HG02840 (cell line): ENCODE measurements around the gene ENG.
"Not testable (repeated sequence)": the region's sequence is repeated elsewhere in the genome, so short reads cannot be mapped to it uniquely, and the experiment has no call there.

Source experiments
- ATAC-seq: cut with Tn5 transposase; IDR thresholded peaks from one replicate; pipeline ENCODE4 v1.9.1; 2021; ENCODE audit warnings: mild to moderate bottlenecking, moderate library complexity, moderate number of reproducible peaks; ENCODE audit not compliant: unreplicated experiment, low FRiP score

ENG gene

DNA sequence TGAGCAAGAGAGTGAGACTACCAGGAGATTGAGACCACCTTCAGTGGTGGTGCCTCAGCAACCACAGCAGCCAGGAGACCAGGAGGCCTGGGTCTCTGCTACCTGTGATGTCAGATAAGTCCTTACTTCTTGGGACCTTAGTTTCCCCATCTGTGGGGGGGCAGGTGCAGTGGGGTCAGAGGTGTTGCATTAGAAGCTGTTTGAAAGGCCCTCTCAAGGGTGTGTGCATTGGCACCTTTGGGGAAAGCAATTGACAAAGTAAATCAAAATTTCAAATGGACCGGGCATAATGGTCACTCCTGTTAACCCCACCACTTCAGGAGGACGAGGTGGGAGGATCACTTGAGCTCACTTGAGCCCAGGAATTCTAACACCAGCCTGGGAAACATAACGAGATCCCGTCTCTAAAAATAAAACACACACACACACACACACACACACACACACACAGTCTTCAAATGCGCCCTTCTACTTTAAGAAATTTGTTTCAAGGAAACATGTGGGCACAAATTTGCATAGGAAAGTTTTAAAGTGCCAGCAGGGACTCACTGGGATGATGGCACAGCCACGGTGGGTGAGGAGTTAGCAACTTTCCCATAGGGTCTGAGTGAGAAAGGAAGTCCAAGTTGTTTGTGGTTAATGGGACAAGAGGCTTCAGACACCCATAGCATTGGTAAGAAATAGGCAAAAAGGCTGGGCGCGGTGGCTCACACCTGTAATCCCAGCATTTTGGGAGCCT is 24.4 kb upstream of the ENG start:
- no peak for ATAC-seq

DNA sequence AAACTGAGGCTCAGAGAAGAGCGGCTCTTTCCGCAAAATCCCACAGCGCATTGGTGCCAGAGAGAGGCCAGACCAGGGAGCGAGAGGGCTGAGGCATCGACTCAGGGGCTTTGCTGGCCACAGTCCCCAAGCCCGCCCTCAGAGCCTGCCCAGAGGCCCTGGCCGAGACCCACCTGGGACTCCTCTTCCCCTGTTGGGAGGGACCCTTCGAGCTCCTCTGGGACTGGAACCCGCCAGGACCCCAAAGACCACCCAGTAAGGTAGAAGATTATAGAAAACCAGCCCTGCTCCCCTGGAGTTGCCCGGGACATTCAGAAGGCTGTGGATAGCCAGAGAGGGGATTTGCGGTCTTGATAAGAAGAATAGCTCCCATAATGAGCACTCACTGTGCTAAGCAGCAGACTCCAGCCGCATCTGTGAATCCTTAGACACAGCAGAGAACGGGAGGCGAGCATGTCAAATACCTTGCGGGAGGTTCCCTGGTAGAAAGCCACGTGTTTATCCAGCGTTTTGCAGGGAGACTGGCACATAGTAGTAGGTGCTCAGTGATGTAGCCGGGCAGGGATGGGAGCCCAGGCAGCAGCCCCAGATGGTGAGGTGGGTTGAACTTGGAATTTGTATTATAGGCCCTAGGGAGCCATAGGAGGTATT is 23.7 kb upstream of the ENG start:
- ATAC-seq: no peak

DNA sequence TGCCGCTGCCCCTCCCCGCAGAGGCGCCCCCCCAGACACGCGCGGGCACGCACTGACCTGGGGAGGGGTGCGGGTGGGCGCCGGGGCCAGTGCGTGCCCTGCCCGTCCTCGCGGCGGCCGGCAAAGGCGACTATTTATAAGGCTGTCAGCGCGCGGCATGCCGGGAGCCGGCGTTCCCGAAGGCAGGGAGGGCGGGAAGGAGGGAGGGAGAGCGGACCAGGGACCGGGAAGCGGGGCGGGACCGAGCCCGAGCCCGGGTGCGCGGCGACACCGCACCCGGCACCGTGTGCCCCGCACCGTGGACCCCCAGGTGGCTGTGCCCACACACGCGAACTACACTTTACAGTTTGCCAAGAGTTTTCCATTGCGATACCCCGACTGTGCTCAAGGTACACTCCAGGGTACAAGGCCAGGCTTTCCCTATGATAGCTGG is 23.1 kb upstream of the ENG start, which contains the start of gene AK1:
Gene AK1 (minus strand): TSS at position 110 of the 433 bp plus-strand sequence. CDS start 3,058 bp downstream, outside the sequence.
- no peak for ATAC-seq

DNA sequence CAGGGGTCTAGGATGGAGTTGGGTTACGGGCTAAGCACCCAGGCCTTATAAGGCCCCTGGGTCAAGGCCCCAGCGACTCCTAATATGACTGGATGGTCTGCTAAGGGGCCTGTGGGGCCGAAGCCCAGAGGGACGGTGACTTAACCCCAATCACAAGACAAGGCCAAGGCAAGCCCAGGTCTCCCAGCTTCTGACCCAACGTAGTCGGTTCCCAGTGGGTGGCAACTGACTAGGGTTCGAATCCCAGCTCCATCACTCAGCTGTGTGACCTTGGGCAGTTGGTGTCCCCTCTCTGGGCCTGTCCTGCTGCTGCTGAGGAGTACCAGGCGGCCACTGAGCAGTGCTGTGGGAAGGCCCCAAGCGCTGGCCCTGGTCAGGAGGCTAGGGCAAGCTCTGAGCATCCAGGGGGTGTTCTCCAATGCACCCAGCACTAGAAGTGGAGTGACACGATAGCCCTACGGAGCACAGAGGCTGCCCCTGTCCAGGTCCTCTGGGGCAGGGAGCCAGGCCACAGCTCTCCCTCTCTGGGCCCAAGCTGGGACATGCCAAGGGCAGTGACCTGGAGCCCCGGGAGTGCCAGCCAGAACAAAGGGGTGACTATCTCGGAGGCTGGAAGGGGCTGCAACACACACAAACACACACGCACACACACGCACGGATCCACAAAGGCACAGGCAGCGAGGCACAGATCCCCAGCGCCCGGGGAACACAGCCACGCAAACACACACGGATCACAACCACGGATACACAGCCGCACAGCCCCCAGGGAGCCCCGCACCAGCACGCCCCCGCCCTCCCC is 22.5 kb upstream of the ENG start:
- ATAC-seq: no peak

DNA sequence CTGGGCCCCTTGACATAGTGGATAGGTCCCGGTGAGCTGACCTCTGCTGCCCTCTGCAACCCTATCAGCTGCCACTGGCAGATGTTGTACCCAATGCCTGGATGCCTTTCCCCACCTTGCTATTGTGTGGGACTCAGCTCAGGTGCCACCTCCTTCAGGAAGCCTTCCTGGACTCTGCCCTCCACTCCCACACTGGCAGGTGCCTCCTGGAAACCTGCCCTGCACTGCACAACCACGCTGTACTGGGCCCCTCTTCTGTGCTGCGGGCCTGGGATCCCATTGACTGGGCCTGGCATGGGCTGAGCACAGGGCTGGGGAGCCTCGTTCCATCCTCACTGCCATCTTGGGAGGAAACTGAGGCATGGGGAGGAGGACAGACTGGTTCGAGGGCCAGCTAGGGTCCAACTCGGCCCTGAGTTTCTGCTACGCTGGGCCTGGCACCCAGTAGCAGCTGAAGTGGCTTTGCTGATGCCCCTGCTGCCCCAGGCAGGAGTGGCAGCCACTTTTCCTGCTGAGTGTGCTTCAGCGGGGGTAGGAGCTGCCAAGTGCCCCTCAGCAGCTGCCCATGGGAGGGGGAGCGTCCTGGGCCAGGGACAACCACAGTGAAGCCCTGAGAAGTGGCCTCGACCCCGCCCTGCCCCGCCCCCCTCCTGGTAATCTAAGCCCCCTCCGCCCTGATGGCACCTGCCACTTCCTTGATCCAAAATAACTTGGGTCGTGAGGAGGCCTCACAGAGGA is 21.7 kb upstream of the ENG start:
- no peak for ATAC-seq

- no peak for ATAC-seq
These were observed 21.0 kb upstream of the ENG start for GRCh38 chr9:127875306-127875966.

DNA sequence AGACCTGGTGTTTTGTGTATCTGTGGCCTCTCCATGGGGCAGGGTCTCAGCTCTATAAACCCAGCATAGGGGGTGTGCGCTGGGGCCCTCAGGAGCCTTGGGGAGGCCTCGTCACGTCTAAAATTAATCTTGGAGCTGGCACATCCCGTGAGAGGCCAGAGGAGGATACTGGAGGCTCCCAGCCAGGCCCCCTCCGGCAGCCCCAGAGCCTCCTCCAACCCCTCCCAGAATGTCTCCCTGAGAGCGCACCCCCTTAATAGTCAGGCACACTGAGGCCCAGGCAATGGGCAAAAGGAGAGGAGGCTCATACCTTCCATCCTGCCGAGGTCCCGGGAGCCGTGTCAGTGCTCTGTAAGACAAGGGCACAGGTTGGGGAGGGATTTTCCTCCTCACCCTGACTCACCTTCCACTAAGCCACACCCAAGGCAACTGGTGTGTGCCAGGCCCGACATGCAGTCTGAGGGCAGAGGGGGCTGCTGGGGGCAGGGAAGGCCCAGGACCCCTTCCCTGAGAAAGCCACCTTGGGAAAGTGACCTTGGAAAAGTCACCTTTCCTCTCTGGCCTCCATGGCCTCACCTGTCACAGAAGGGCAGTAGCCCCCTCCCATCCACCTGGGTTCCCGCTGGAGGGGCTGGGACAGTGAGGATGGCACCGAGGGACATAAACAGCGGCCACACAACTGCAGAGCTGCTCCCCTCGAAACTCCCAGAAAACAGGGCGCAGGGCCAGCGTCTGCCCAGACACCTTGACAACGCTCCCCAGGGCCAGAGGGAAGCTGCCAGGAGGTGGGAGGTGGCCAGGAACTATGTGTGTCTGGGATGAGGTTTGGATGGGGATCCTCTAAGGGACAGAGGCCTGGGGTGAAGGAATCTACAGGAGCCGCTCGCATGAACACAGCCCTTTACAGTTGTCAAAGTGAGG is 20.1 kb upstream of the ENG start:
- ATAC-seq: no peak

DNA sequence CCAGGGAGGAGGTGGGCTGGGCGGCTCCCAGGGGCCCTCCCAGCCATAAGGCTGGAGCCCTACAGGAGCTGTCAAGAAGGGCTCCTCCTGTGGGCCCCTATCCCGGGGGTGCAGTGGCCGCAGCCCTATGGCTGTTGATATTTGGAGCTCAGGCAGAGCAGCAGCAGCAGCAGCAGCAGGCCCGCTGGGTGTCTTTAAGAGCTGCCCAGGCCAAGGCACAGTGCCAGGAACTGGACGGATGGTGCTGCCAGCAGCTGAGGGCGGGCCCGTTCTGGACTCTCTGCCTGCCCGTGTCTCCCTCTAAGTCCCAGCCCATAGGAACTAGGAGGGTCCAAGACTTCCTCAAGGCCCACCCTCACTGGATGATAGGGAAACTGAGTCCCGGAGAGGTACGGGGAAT is 19.4 kb upstream of the ENG start:
- no peak for ATAC-seq

GRCh38 chr9:127873223-127873691 is 18.8 kb upstream of the ENG start:
- ATAC-seq: no peak

- no peak for ATAC-seq
These were observed 18.1 kb upstream of the ENG start for GRCh38 chr9:127872369-127873222.

DNA sequence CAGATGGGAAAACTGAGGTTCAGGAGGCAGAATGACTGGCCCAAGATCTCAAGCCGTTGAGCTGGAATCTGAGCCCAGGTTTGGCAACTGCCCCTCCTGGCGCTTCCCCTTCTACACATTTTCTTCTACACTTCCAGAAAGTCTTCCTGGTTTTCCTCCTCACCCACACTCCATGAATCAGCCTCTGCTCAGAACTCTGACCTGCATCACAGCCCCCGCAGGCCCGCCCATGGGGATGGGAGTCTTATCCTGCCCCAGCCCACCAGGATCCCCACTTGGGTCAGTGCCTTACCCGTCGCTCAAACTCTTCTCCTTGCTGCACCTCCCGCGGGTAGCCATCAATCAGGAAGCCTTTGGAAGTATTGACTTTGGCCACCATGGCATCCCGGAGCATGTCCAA is 17.1 kb upstream of the ENG start:
- ATAC-seq: no peak

DNA sequence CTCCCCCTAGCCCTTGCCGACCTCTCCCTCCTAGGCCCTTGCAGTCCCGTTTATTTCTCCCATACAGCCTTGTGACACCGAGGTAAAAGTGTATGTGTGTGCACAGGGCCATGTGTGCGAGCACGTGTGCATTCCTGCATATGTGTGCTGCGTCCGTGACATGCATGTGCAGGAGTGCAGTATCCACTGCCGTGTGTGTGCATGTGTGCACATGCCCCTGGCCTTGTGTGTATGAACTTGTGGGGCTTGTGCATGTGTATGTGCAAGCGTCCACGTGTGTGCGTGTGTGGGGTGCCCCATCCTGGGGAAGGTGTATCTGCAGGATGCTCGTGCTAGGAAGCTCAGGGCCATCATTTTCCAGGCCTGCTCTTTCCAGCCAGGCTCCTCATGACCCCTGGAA is 16.4 kb upstream of the ENG start:
- ATAC-seq: no peak

GRCh38 chr9:127870153-127870491 is 15.7 kb upstream of the ENG start:
- not testable (repeated sequence) for ATAC-seq

DNA sequence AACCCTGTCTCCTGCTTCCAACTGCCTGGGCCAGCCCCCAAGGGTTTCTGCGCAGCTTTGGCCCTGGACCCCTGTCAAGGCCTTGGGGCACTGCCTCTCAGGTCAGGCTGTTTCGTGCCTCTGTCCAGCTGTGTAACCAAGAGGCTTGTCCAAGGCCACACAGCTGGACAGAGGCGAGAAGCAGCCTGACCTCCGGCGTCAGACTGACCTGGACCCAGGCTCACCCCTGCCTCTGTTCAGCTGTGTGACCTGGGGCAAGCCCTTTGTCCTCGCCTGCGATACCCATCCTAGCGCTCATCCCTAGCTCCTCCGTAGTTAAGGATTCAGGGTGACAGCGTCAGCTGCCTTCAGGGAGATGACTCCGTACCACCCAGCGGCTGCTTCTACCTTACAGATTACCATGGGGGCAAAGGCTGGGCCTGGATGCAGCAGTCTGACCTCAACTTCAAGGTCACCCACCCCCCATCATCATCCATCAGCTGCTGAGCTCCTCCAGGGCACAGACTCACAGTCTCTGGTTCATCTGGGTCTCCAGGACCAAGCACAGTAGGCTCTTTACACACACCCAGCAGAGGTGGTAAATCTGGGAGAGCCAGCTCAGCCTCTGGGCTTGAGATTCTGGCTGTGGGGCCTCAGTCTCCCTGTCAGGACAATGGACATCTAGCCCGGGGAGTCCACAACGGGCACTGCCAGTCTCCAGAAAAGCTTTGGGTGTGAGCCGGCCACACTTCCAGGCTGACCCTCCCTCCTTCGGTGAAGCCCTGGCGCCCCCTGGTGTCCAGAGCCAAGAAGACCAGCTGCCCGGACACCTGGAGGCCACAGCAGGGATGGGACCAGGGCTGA is 15.1 kb upstream of the ENG start:
- ATAC-seq: no peak

- ATAC-seq: no peak
These were observed 13.9 kb upstream of the ENG start for GRCh38 chr9:127868278-127868902.

GRCh38 chr9:127867356-127868277 is 13.2 kb upstream of the ENG start:
- no peak for ATAC-seq
